Naive B cell (primary cell): ENCODE measurements around the gene AK1. TPM values are rescaled to one million over a fixed set of nuclear protein-coding genes. Genes with fewer than 3 reads are reported as not detected.
"Not testable (repeated sequence)": the region's sequence is repeated elsewhere in the genome, so short reads cannot be mapped to it uniquely, and the experiment has no call there.

Experiments
- ATAC-seq, 2 donors: fragments of 150-1000 bp; cut with Tn5 transposase; 2 replicates each; pipeline ENCODE4 v1.10.0; 2021; ENCODE audit warnings: low read depth in 2 of 2, mild to moderate bottlenecking in 2 of 2, moderate library complexity in 2 of 2
- DNase-seq: peaks from one replicate; pipeline ENCODE4 v3.0.0; 2022
- H3K27ac Mint-ChIP-seq, 6 donors: one replicate each; pipeline ENCODE4 v1.8.0; 2020 to 2022; ENCODE audit warnings: mild to moderate bottlenecking in 6 of 6, mixed read lengths in 6 of 6, moderate library complexity in 5 of 6, inconsistent platforms in 2 of 6
- H3K27me3 Mint-ChIP-seq, 3 donors: one replicate each; pipeline ENCODE4 v1.8.0; 2021 to 2022; ENCODE audit warnings: mixed read lengths in 3 of 3, mild to moderate bottlenecking in 1 of 3
- H3K36me3 Mint-ChIP-seq, 2 donors: one replicate each; pipeline ENCODE4 v1.8.0; 2020 to 2022; ENCODE audit warnings: mixed read lengths in 2 of 2, inconsistent platforms in 1 of 2, mild to moderate bottlenecking in 1 of 2
- H3K4me1 Mint-ChIP-seq, 3 donors: one replicate each; pipeline ENCODE4 v1.8.0; 2020 to 2022; ENCODE audit warnings: mixed read lengths in 3 of 3, inconsistent platforms in 1 of 3, mild to moderate bottlenecking in 1 of 3, moderate library complexity in 1 of 3
- H3K4me3 Mint-ChIP-seq, 8 donors: one replicate each; pipeline ENCODE4 v1.8.0; 2020 to 2022; ENCODE audit warnings: mild to moderate bottlenecking in 8 of 8, mixed read lengths in 8 of 8, moderate library complexity in 8 of 8, inconsistent platforms in 2 of 8
- H3K9me3 Mint-ChIP-seq, 7 donors: one replicate each; pipeline ENCODE4 v1.8.0; 2020 to 2022; ENCODE audit warnings: mixed read lengths in 7 of 7, mild to moderate bottlenecking in 5 of 7, inconsistent platforms in 2 of 7, moderate library complexity in 1 of 7
- polyA plus RNA-seq, 6 donors: library from polyadenylated mRNA; unstranded; fragments of 300-500 nt; fragmentation: Illumina TruSeq; gene quantifications; one replicate each; pipeline ENCODE4 v1.2.3, GENCODE V29; 2021; ENCODE audit warnings: low read depth in 6 of 6

Gene AK1
- polyA plus RNA-seq, 6 donors from 2014 or later: not detected

GRCh38 chr9:127841087-127841835 lies 36.2 kb downstream of the AK1 start:
- Mint-ChIP-seq H3K36me3 (peaks cover 0 to 12% of the 10 kb centered on the region in 2 donors), H3K27me3 (no peaks in the 10 kb centered on the region), H3K9me3 (no peaks in the 10 kb centered on the region), H3K27ac (peak overlapping the region in 1 of 6 donors; percentile 93), H3K4me3 (no peak overlapping the region), H3K4me1 (peaks cover 8 to 14% (median 9%) of the 10 kb centered on the region in 3 donors)
- ATAC-seq (no peak), DNase-seq (no peak)

GRCh38 chr9:127838375-127839078 lies 38.9 kb downstream of the AK1 start:
- no peak overlapping the region for H3K27ac Mint-ChIP-seq
- H3K36me3 Mint-ChIP-seq: peaks cover 0 to 12% of the 10 kb centered on the region in 2 donors
- H3K9me3 Mint-ChIP-seq: no peaks in the 10 kb centered on the region
- peaks cover 13 to 21% (median 14%) of the 10 kb centered on the region in 3 donors for H3K4me1 Mint-ChIP-seq
- ATAC-seq (no peak), DNase-seq (no peak)
- H3K4me3 Mint-ChIP-seq: no peak overlapping the region
- H3K27me3 Mint-ChIP-seq: no peaks in the 10 kb centered on the region

GRCh38 chr9:127837346-127837745 lies 40.1 kb downstream of the AK1 start:
- peak overlapping the region in 1 of 6 donors; percentile 54 for H3K27ac Mint-ChIP-seq
- H3K4me3 Mint-ChIP-seq: no peak overlapping the region
- peaks cover 14 to 21% (median 16%) of the 10 kb centered on the region in 3 donors for H3K4me1 Mint-ChIP-seq
- no peak for ATAC-seq
- peaks cover 0 to 12% of the 10 kb centered on the region in 2 donors for H3K36me3 Mint-ChIP-seq
- DNase-seq: no peak
- H3K9me3 Mint-ChIP-seq: no peaks in the 10 kb centered on the region
- H3K27me3 Mint-ChIP-seq: no peaks in the 10 kb centered on the region

- DNase-seq, H3K36me3 Mint-ChIP-seq, H3K27ac Mint-ChIP-seq, H3K27me3 Mint-ChIP-seq, H3K9me3 Mint-ChIP-seq, ATAC-seq, H3K4me3 Mint-ChIP-seq: not testable (repeated sequence)
- H3K4me1 Mint-ChIP-seq: peaks cover 14 to 21% (median 19%) of the 10 kb centered on the region in 3 donors
These were observed 40.9 kb downstream of the AK1 start for GRCh38 chr9:127836561-127836960.

GRCh38 chr9:127835991-127836516 lies 41.4 kb downstream of the AK1 start:
- peaks cover 14 to 21% (median 19%) of the 10 kb centered on the region in 3 donors for H3K4me1 Mint-ChIP-seq
- H3K27me3 Mint-ChIP-seq: no peaks in the 10 kb centered on the region
- ATAC-seq (no peak), DNase-seq (no peak)
- H3K27ac Mint-ChIP-seq: peak overlapping the region in 1 of 6 donors; percentile 65
- no peak overlapping the region for H3K4me3 Mint-ChIP-seq
- H3K36me3 Mint-ChIP-seq: peaks cover 0 to 3% of the 10 kb centered on the region in 2 donors
- H3K9me3 Mint-ChIP-seq: no peaks in the 10 kb centered on the region

GRCh38 chr9:127833555-127833954 lies 43.9 kb downstream of the AK1 start:
- Mint-ChIP-seq H3K27me3 (no peaks in the 10 kb centered on the region), H3K4me1 (peaks cover 10 to 18% (median 16%) of the 10 kb centered on the region in 3 donors), H3K9me3 (no peaks in the 10 kb centered on the region), H3K4me3 (no peak overlapping the region), H3K27ac (no peak overlapping the region), H3K36me3 (no peaks in the 10 kb centered on the region)
- no peak for DNase-seq
- no peak for ATAC-seq

GRCh38 chr9:127832248-127832647 lies 45.2 kb downstream of the AK1 start:
- no peaks in the 10 kb centered on the region for H3K36me3 Mint-ChIP-seq
- peaks cover 6 to 17% (median 11%) of the 10 kb centered on the region in 3 donors for H3K4me1 Mint-ChIP-seq
- no peak for ATAC-seq
- no peaks in the 10 kb centered on the region for H3K9me3 Mint-ChIP-seq
- no peak for DNase-seq
- H3K27me3 Mint-ChIP-seq: no peaks in the 10 kb centered on the region
- no peak overlapping the region for H3K4me3 Mint-ChIP-seq
- H3K27ac Mint-ChIP-seq: peak overlapping the region in 1 of 6 donors; percentile 61

- peaks cover 0 to 11% (median 3%) of the 10 kb centered on the region in 3 donors for H3K4me1 Mint-ChIP-seq
- ATAC-seq (no peak), DNase-seq (no peak)
- no peaks in the 10 kb centered on the region for H3K27me3 Mint-ChIP-seq
- H3K4me3 Mint-ChIP-seq: no peak overlapping the region
- no peaks in the 10 kb centered on the region for H3K9me3 Mint-ChIP-seq
- peak overlapping the region in 2 of 6 donors; percentile 1 to 78 for H3K27ac Mint-ChIP-seq
- H3K36me3 Mint-ChIP-seq: no peaks in the 10 kb centered on the region
These were observed 48.1 kb downstream of the AK1 start for GRCh38 chr9:127829205-127829906.

- peak overlapping the region in 4 of 6 donors; percentile 6 to 78 (median 54) for H3K27ac Mint-ChIP-seq
- no peaks in the 10 kb centered on the region for H3K36me3 Mint-ChIP-seq
- no peaks in the 10 kb centered on the region for H3K27me3 Mint-ChIP-seq
- ATAC-seq (no peak), DNase-seq (no peak)
- no peak overlapping the region for H3K4me3 Mint-ChIP-seq
- H3K4me1 Mint-ChIP-seq: peaks cover 0 to 11% (median 3%) of the 10 kb centered on the region in 3 donors
- H3K9me3 Mint-ChIP-seq: no peaks in the 10 kb centered on the region
These were observed 49.0 kb downstream of the AK1 start for GRCh38 chr9:127828262-127829031.

- Mint-ChIP-seq H3K4me3 (no peak overlapping the region), H3K4me1 (peaks cover 0 to 5% (median 3%) of the 10 kb centered on the region in 3 donors), H3K27ac (peak overlapping the region in 2 of 6 donors; percentile 19 to 79), H3K27me3 (no peaks in the 10 kb centered on the region), H3K36me3 (no peaks in the 10 kb centered on the region), H3K9me3 (no peaks in the 10 kb centered on the region)
- ATAC-seq: no peak
- no peak for DNase-seq
These were observed 51.1 kb downstream of the AK1 start for GRCh38 chr9:127826253-127826913.

GRCh38 chr9:127825319-127826051 lies 52.0 kb downstream of the AK1 start:
- Mint-ChIP-seq H3K36me3 (no peaks in the 10 kb centered on the region), H3K4me3 (peak overlapping the region in 1 of 8 donors; percentile 70), H3K9me3 (no peaks in the 10 kb centered on the region), H3K27ac (peak overlapping the region in 1 of 6 donors; percentile 64), H3K4me1 (peaks cover 0 to 5% (median 3%) of the 10 kb centered on the region in 3 donors), H3K27me3 (no peaks in the 10 kb centered on the region)
- ATAC-seq (no peak), DNase-seq (no peak)

- Mint-ChIP-seq H3K27ac (no peak overlapping the region), H3K4me1 (peaks cover 0 to 5% (median 4%) of the 10 kb centered on the region in 3 donors), H3K9me3 (no peaks in the 10 kb centered on the region), H3K27me3 (no peaks in the 10 kb centered on the region), H3K36me3 (peaks cover 7 to 15% of the 10 kb centered on the region in 2 donors), H3K4me3 (no peak overlapping the region)
- no peak for DNase-seq
- no peak for ATAC-seq
These were observed 55.4 kb downstream of the AK1 start for GRCh38 chr9:127822108-127822507.
